NCI-H526 (cell line): ENCODE results near the gene PARP8.
"Not testable (repeated sequence)": the region's sequence is repeated elsewhere in the genome, so short reads cannot be mapped to it uniquely, and the experiment has no call there.

Source experiments
- DNase-seq, 2 experiments: peaks; one replicate each; lab custom pipeline; 2025; lab: John Stamatoyannopoulos, UW

PARP8 gene

GRCh38 chr5:50679554-50679953 is 13.1 kb downstream of the PARP8 start:
- DNase-seq = peak in 1 of 2 experiments; percentile 75

- DNase-seq = no peak
These were observed 18.3 kb downstream of the PARP8 start for GRCh38 chr5:50684721-50685120.

- DNase-seq = no peak
These were observed 21.1 kb downstream of the PARP8 start for GRCh38 chr5:50687548-50687947.

- DNase-seq = no peak
These were observed 25.1 kb downstream of the PARP8 start for GRCh38 chr5:50691399-50692016.

GRCh38 chr5:50694027-50694590 is 27.7 kb downstream of the PARP8 start:
- no peak for DNase-seq

- not testable (repeated sequence) for DNase-seq
These were observed 28.2 kb downstream of the PARP8 start for GRCh38 chr5:50694626-50695025.

- no peak for DNase-seq
These were observed 31.3 kb downstream of the PARP8 start for GRCh38 chr5:50697739-50698138.

- DNase-seq = no peak
These were observed 33.3 kb downstream of the PARP8 start for GRCh38 chr5:50699737-50700136.

GRCh38 chr5:50700706-50701105 is 34.3 kb downstream of the PARP8 start:
- no peak for DNase-seq

GRCh38 chr5:50702615-50703366 is 36.4 kb downstream of the PARP8 start:
- DNase-seq = no peak

- no peak for DNase-seq
These were observed 36.9 kb downstream of the PARP8 start for GRCh38 chr5:50703367-50703666.

- DNase-seq = no peak
These were observed 38.3 kb downstream of the PARP8 start for GRCh38 chr5:50704730-50705129.

- DNase-seq = no peak
These were observed 43.0 kb downstream of the PARP8 start for GRCh38 chr5:50709471-50709870.

GRCh38 chr5:50710838-50711237 is 44.4 kb downstream of the PARP8 start:
- peak in 1 of 2 experiments; percentile 42 for DNase-seq

GRCh38 chr5:50711280-50711679 is 44.8 kb downstream of the PARP8 start:
- DNase-seq = peak; percentile 72 to 76

- DNase-seq = no peak
These were observed 46.0 kb downstream of the PARP8 start for GRCh38 chr5:50712479-50712878.

GRCh38 chr5:50715001-50715400 is 48.6 kb downstream of the PARP8 start:
- no peak for DNase-seq

- DNase-seq = no peak
These were observed 49.7 kb downstream of the PARP8 start for GRCh38 chr5:50716134-50716533.

- peak; percentile 41 to 55 for DNase-seq
These were observed 51.2 kb downstream of the PARP8 start for GRCh38 chr5:50717651-50718050.

GRCh38 chr5:50720061-50720710 is 53.7 kb downstream of the PARP8 start:
- no peak for DNase-seq

- no peak for DNase-seq
These were observed 55.8 kb downstream of the PARP8 start for GRCh38 chr5:50722223-50722622.

GRCh38 chr5:50724262-50724661 is 57.8 kb downstream of the PARP8 start:
- DNase-seq = no peak
